Fibroblast of lung (primary cell): ENCODE results near the gene DNM1L.

Experiments
- EZH2 ChIP-seq: IDR thresholded peaks from 2 replicates; pipeline ENCODE4 v1.5.1; 2012; ENCODE audit warnings: low read length, control low read depth, mild to moderate bottlenecking; ENCODE audit errors: missing control alignments
- TF ChIP-seq, protein P1 (sequence below), 2 donors: IDR thresholded peaks in 1 of 2; conservative IDR thresholded peaks in 1 of 2; 1 replicate in 1 of 2; 2 replicates in 1 of 2; pipeline ENCODE4 v1.5.1; 2011 to 2012; ENCODE audit warnings: low read length in 2 of 2, control low read depth in 1 of 2, inconsistent platforms in 1 of 2, low read depth in 1 of 2, mild to moderate bottlenecking in 1 of 2

DNA sequence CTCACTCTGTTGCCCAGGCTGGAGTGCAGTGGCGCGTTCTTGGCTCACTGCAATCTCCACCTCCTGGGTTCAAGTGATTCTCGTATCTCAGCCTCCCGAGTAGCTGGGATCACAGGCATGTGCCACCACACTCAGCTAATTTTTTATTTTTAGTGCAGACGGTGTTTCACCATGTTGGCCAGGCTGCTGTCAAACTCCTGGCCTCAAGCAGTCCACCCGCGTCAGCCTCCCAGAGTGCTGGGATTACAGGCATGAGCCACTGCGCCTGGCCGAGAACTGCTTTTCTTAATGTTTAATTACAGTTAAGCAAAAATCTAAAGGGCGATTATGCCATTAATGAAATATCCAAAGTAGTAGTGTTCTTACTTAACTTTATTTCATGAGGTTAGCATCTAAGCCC, 63.0 kb downstream of the DNM1L start:
- TF ChIP-seq, protein P1, sequence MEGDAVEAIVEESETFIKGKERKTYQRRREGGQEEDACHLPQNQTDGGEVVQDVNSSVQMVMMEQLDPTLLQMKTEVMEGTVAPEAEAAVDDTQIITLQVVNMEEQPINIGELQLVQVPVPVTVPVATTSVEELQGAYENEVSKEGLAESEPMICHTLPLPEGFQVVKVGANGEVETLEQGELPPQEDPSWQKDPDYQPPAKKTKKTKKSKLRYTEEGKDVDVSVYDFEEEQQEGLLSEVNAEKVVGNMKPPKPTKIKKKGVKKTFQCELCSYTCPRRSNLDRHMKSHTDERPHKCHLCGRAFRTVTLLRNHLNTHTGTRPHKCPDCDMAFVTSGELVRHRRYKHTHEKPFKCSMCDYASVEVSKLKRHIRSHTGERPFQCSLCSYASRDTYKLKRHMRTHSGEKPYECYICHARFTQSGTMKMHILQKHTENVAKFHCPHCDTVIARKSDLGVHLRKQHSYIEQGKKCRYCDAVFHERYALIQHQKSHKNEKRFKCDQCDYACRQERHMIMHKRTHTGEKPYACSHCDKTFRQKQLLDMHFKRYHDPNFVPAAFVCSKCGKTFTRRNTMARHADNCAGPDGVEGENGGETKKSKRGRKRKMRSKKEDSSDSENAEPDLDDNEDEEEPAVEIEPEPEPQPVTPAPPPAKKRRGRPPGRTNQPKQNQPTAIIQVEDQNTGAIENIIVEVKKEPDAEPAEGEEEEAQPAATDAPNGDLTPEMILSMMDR (conservative IDR thresholded peaks at IDR 0.05 in 1 of 2, IDR thresholded peaks at IDR 0.05 in 1 of 2; ENCODE audit: low read depth in 1 of 2, low read length in 2 of 2), result no peak
- no peak for TF ChIP-seq EZH2
